Fibroblast of the aortic adventitia (primary cell): ENCODE data around the gene PRELID2. TPM values are rescaled to one million over a fixed set of nuclear protein-coding genes. Genes with fewer than 3 reads are reported as not detected.

ENCODE experiments used
- DNase-seq: peaks from one replicate; pipeline ENCODE4 v3.0.0-alpha.2; 2010; ENCODE audit warnings: low read depth
- H3K4me3 ChIP-seq: 2 replicates; pipeline ENCODE4 v1.5.1; 2011; ENCODE audit warnings: low read depth, mild to moderate bottlenecking, control low read depth, low read length, moderate library complexity
- CTCF ChIP-seq: IDR thresholded peaks from 2 replicates; pipeline ENCODE4 v1.5.1; 2011; ENCODE audit warnings: mild to moderate bottlenecking, low read length, control low read depth, inconsistent platforms; ENCODE audit not compliant: insufficient read depth
- total RNA-seq: library from RNA; depleted of rRNA; stranded (reverse); fragments of >200 nt; gene quantifications from 2 replicates; pipeline ENCODE4 v1.2.3, GENCODE V29; 2012; ENCODE audit warnings: low replicate concordance

PRELID2 gene
- total RNA-seq, 1 donor: 35.4 TPM

- TF ChIP-seq CTCF: no peak
- DNase-seq: peak; percentile 86
- H3K4me3 ChIP-seq: no peak overlapping the region
These were observed 19.6 kb upstream of the PRELID2 start for GRCh38 chr5:145854651-145855258.

- no peak overlapping the region for H3K4me3 ChIP-seq
- no peak for TF ChIP-seq CTCF
- no peak for DNase-seq
These were observed 18.7 kb upstream of the PRELID2 start for GRCh38 chr5:145853781-145854376.

GRCh38 chr5:145852990-145853389, 17.8 kb upstream of the PRELID2 start:
- H3K4me3 ChIP-seq: no peak overlapping the region
- no peak for DNase-seq
- no peak for TF ChIP-seq CTCF

GRCh38 chr5:145848854-145849253, 13.7 kb upstream of the PRELID2 start:
- H3K4me3 ChIP-seq: no peak overlapping the region
- DNase-seq: peak; percentile 47
- no peak for TF ChIP-seq CTCF

DNA sequence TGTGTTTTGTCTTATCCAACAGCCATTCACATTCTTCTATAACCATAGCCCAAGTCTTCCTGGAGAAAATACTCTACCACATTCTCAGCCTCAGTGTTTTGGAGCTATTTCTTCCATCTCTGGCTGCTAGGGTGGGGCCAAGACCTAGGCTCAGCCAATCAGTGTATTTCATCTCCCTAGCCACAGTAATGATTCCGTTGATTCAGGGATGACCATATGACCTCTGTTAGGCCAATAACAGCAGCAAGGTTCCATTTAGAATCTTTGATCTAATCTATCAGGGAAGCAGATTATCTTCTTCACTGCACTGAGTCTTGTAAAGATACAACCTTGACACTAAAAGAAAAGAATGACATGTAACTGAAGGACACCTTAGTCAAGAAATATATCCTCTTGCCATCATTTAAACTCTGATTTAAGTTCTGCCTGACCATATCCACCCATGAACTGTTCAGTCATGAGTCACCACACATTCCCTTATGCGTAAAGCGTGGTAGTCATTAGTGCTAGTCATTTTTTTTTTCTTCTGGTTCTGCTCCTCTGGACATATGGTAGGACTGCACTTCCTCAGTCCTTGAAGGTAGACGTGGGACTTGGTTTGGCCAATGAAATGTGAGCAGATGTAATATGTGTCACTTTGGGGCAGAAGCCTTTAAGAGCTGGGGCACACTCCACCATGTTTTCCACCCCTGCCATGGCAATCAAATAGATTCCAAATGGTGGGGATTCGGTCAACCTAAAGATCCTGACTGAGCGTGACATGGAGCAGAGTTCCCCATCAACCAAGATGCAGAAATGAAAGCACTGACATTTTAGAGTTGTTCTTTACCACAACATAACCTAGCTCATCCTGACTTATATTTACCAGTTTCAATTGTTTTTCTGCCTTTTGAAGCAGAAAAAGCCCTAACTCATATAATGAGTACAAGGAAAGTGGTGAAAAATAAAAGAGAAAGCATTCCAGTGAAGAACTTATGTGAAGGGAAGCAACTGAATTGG, 12.7 kb upstream of the PRELID2 start:
- no peak for TF ChIP-seq CTCF
- H3K4me3 ChIP-seq: no peak overlapping the region
- DNase-seq: peak; percentile 80

DNA sequence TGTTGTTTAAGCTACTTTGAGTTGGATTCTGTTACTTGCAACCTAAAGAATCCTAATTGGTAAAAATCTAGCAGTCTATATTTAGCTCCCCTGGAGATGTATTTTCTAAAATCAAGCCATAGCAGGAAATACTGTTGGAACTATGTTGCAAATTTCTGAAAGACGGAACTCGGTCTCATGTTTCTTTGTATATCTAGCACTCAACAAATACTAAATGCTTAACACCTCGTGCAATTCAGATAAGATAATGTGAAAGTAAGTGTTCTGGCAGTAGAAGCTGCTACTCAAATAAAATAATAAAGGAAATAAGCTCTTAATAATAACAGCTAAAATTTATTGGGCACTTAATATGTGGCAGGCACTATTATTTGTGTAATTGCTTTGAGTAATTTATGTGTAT, 10.9 kb upstream of the PRELID2 start:
- DNase-seq: no peak
- H3K4me3 ChIP-seq: no peak overlapping the region
- no peak for TF ChIP-seq CTCF
